NCI-H187 treated with DMSO at 0.1 percent for 48 hours (cell line): ENCODE data around the gene COL7A1.
A peak's percentile ranks its signal among the peaks of the same experiment; 100 is the strongest.

Experiments used
- DNase-seq: peaks from one replicate; lab custom pipeline; 2025; lab: John Stamatoyannopoulos, UW

The COL7A1 gene

GRCh38 chr3:48595075-48595525 is at the start of gene COL7A1:
TSS of gene COL7A1 (minus strand) at chr3:48595329. CDS start at chr3:48595159, 170 bp downstream.
- DNase-seq = no peak

DNA sequence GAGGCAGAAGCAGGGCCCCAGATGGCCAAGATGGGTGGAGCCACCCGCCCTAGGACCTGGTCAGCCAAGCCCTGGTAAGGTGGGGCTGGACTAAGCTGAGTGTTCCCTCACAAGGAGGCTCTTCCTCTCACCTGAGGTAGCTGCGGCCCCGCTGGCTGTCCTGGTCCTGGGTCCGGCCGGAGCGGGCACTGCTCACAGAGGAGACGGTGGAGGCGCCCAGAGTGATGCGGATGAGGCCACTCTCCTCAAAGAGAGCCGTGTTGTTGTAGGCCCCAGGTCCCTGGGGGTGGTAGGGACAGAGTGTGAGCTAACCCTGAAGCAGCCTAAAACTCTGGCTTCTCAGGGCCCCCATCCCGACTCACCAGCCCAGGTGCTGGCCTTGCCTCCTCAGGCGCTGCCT is 47.5 kb upstream of the COL7A1 start:
- DNase-seq = no peak

DNA sequence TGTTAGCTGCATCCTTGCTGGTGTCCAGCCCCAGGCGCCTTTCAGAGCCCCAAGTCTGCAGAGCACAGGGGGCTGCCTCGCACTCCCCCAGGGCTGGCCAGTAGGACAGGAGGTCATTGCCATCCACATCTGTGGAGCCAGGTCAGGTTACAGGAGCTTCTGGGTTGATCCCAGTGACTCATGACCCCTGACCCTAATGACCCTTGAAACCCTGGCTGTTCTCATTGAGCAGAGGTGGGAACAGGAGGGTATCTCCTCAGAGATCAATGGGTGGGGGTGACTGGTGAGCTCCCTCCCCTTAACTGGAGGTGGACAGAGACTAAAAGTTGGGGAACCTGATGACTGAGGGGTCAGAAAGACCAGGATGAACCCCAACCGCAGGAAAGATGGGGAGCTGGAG is 46.3 kb upstream of the COL7A1 start:
- DNase-seq = no peak

DNA sequence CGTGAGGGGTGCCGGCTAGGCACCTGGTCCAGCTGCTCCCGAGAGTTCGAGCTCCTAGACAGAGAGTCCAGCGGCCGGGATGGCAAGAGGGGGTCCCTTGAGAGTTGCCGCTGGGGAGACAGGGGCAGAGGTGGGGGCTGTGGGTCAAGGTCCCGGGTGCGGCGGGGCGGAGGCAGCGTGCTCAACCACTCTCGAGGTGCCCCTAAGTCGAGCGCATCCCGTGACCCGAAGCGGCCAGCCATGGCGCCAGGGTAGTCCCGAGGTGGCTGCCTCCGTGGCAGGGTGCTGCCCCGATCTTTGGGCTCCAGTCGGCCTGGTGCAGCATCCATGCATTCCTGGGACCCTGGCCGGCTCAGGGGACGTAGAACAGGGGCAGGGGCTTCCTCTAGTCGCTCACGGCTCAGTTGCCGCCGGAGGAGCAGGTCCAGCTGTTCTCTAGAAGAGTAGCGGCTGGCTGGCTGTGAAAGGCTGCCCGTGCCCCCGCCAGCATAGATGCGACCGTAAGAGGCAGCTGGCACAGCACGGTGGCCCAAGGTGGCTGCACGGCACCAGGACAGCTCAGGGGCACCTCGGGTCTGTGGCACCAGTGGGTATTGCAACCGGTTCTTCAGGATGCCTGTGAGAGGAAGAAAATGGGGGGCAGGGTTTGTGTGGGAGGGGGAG is 44.9 kb upstream of the COL7A1 start:
- no peak for DNase-seq

- DNase-seq = no peak
These were observed 42.2 kb upstream of the COL7A1 start for GRCh38 chr3:48637305-48637704.

- DNase-seq = no peak
These were observed 41.1 kb upstream of the COL7A1 start for GRCh38 chr3:48636149-48636655.

DNA sequence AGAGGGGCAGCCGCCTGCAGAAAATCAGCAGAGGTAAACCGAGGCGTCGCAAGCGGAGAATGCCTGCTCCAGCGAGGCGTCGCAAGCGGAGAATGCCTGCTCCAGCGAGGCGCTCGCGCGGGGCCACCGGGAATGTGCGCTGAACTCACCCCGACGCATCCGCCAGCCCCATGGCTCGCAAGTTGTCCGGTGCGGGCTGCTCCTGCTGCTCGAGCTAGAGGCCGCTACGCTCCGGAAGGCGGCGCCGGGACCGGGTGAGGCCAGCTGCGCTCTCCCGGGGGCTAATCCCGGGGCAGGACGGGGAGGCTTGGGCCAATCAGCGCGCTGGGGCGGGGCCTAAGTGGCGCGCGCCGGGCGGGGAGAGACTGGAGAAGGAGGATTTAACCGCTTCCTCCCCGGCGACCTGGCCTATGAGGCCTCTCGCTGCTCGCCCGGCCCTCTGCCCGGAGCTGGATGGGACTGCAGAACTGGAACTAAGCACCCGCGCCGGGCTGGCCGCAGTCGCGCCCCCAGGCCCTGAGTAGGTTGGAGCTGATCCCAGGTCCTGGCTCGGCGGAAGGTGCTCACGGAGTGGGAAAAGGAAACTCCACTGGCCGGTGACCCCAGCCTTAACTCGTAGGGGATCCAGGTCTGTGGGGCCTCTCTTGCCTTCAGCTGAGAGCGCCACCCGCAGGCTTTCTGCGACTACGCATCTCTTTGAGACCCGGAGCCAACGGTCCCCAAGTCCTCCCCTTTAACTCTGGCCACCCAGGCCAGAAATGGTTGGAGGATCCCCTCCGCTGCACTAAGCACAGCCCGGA is 40.3 kb upstream of the COL7A1 start, which contains the start of gene SLC26A6:
SLC26A6 (minus strand) TSS at position 240 of the 800 bp plus-strand sequence; CDS start at position 172, 68 bp downstream.
- DNase-seq = peak; percentile 11

- no peak for DNase-seq
These were observed 39.6 kb upstream of the COL7A1 start for GRCh38 chr3:48634661-48635221.

DNA sequence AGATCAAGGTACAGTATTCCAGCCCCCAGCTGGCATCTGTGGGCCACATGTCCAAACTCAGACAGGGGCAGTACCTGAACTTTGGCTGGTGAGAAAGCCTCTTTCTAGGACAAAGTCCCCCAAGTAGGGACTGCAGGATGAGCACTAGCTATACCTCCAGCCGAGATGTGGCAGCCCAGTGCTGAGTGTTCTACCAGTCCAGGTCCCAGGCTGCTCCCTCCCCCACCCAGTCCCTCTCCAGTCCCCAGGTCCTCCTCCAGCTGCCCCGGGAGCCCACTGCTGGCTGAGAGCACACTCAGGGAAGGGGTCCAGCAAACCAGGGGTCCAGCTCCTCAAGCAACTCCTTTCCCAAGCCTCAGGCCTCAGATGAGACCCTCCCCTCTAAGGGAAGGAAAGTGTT is 38.6 kb upstream of the COL7A1 start:
- no peak for DNase-seq

DNA sequence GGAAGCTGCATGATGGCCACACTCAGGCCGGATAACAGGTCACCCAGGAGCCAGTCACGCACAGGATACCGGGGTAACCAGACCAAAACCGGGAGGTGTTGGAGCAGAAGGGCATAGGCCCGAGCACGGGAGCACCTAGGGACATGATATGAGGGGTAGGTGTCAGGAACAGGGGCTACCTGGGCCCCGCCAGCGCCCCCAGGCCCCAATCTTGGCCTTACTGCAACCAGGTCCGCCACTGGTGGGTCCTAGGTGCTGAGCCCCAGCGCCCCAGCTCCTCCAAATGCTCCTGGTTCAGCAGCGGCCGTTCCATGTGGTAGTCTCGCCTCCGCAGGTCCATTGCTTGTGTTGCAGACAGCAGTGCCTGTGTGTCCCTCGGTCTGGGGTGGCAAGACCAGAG is 38.1 kb upstream of the COL7A1 start:
- no peak for DNase-seq

DNA sequence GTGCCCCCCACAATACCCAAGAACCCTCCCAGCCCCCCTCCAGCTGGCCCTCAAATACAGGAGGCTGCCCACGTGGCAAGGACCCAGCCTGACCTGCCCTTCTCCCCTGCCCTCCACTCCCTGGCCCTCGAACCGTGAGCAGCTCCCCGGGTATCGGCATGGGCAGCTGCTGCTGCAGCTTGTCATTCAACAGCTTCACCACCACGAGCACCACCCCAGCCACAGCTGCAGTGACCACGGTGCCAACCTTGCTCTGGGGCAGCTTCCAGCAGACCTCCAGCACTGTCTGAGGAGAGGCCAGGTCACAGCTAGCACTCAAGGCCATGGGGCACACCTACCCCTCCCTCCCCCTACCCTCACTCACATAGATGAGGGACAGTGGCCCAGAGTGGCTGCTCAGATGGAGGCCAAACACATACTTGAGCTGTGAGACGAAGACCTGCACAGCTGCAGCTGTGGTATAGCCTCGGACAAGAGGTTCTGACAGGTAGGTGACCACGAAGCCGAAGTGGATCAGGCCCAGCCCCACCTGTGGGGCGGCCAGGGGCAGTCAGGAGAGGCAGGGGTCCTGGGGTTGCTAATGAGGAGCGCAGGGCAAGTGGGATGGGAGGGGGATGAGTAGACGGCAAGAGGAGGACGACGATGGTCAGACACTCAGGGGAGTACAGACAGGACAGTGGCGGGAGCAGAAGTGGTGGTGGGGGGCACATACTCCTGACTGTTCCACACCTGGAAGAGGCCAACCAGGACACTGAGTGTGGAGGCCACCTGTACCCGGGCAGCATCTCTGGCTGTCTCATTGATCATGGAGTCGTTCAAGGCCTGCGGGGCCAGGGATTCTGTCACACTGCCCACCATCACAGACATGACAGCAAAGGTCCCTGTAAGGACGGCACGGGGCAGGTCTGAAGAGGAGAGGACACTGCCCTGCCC is 36.7 kb upstream of the COL7A1 start:
- DNase-seq = no peak

GRCh38 chr3:48630833-48631232 is 35.7 kb upstream of the COL7A1 start:
- DNase-seq = no peak

DNA sequence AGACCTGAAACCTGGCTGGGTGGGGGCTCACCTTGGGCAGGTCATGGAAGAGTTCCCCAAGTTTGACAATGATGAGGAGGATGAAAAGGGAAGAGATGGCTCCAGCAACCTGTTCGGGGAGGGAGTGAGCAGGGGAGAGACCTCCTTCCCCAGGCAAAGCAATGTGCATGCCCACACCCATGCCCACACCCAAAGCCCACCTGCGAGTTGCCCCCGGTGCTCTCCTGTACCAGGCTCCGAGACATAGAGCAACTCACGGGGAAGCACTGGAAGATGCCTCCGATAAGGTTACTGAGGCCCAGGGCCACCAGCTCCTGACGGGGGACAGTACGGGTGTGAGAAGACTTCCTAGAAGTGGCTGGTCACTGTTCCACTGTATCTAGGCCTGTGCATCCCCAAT is 35.3 kb upstream of the COL7A1 start:
- no peak for DNase-seq

- DNase-seq = no peak
These were observed 34.8 kb upstream of the COL7A1 start for GRCh38 chr3:48629894-48630293.

DNA sequence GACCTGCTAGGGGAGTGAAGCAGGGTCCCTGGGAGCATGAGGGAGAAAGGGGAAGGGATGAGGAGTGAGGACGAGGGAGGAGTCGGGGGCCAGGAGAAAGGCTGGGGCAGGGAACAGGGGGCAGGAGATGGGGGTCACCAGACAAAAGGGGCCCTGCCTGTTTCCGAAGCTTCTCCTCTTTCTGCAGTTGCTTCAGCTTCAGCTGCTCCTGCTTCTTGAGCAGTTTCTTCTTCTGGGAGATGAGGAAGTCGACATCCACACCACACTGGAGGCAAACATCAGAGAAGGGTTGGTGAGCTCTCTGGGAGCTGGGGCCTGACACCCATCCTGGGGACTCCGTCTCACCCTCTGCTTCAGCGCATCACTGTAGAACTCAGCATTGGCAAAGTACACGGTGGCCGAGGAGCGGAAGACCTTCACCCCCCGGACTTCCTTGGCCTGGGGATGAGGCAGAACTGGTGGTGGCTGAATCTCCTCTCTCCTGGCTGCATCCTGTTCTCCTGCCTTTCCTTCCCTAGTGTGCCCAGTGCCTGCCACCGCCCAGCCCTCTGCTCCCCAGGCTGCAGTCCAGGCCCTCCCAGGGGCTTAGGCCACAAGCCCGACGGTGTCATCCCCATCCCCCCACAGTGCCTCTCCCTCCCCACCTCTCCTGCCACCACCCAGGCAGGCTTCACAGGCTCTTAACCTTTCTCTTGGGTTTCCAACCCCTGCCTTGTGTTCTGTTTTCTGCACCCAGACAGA is 33.3 kb upstream of the COL7A1 start:
- DNase-seq = no peak

DNA sequence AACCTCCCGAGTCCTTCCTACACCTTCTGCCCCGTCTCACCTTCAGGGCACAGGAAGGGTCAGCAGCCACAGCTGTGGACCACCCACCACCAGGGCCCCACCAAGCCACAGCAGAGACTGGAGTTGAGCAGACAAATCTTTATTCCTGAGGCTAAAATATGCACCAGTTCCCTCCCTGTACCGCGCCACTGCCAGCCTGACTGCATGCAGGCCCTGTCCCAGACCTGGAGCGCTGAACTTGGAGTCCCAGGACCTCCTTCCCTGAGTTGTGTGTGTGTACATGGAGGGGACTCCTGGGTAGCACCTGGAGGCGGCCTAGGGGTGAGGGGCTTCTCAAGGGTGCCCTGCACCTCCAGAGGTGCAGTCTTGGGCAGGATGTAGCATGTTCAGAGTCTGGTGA is 30.5 kb upstream of the COL7A1 start:
- DNase-seq = no peak

DNA sequence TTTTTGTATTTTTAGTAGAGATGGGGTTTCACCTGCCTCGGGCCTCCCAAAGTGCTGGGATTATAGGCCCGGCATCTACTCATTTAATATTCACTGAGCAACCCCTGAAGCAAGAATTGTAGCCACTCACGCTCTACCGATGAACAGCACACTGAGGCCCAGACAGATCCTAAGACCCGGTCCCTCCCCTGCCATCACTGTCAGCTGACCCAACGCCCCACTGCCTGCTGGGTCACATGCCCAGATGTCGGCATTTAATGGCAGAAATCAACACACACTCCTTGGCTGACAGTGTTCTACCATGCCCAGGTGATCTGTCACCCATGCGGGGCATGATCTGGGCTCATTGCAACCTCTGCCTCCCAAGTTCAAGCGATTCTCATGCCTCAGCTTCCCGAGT is 29.6 kb upstream of the COL7A1 start:
- DNase-seq = no peak

DNA sequence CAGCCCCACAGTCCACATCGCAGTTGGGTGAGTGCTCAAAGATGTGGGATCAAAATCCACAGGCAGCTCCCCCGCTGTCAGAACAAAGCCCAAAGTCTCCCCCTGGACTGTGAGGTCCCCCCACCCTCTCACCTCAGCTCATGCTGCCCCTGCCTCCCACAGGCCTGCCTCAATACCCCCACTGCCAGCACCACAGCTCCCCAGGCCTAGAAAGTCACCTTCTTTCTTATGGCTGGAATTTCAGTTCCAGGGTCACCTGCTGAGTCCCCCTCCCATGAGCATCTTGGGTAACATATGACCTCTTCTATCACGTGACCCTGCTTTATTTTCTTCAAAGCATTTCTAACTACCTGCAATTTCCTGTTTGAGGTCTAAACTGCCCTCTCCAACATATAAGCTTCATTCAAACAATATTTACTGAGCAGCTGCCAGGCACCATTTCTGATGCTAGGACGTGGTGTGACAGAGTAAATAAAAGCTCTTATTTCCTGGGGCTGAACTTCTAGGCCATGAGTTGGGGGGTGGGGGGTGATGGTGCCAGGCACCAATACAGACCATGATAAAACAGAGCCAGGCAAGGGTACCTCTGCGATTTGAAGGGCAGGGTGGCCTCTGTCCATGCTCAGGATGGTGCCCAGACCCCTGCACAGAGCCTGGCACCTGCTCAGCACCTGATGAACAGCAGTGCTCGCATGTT is 28.9 kb upstream of the COL7A1 start:
- DNase-seq = peak; percentile 2

DNA sequence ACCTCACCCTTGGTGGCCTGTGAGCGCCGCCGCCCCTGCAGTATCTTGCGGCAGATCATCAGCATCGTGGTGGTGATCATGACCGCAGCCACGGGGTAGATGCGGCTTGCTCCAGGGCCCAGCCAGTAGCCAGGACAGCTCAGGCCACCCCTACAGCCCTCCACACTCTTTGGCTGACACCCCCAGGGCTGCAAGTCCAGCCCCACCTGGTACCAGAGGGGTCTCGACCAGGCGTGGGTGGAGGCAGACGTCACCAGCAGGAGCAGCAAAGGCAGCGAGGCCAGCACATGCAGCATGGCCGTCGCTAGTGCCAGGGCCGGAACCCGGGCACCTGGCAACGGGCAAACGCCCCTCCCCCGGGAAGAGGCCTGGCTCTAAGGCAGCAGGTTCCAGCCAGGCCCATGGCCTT is 26.3 kb upstream of the COL7A1 start, which contains the start of gene TMEM89:
TMEM89 (minus strand) TSS at position 309 of the 409 bp plus-strand sequence; CDS start at position 296, 13 bp downstream.
- DNase-seq = no peak
